ENCODE measurements around the gene ATP6V0B.

The ATP6V0B gene

GRCh38 chr1:43946236-43947060, 28.3 kb upstream of the ATP6V0B start, which contains the start of gene IPO13:
TSS of gene IPO13 (plus strand) at chr1:43946950. CDS start at chr1:43947601, 651 bp downstream.
- DNase-seq, result peak; percentile 94

- no peak for DNase-seq
These were observed 27.5 kb upstream of the ATP6V0B start for GRCh38 chr1:43947061-43947873.

- no peak for DNase-seq
These were observed 26.8 kb upstream of the ATP6V0B start for GRCh38 chr1:43947874-43948437.

- DNase-seq, result no peak
These were observed 25.1 kb upstream of the ATP6V0B start for GRCh38 chr1:43949678-43950077.

- no peak for DNase-seq
These were observed 23.5 kb upstream of the ATP6V0B start for GRCh38 chr1:43951021-43951985.

GRCh38 chr1:43952731-43953346, 21.9 kb upstream of the ATP6V0B start:
- DNase-seq, result no peak

GRCh38 chr1:43953361-43953760, 21.4 kb upstream of the ATP6V0B start:
- DNase-seq, result no peak

GRCh38 chr1:43954036-43954435, 20.7 kb upstream of the ATP6V0B start:
- DNase-seq, result no peak

- DNase-seq, result no peak
These were observed 18.5 kb upstream of the ATP6V0B start for GRCh38 chr1:43956234-43956633.

GRCh38 chr1:43957407-43958040, 17.2 kb upstream of the ATP6V0B start:
- DNase-seq, result no peak

- no peak for DNase-seq
These were observed 16.2 kb upstream of the ATP6V0B start for GRCh38 chr1:43958351-43959255.

- DNase-seq, result no peak
These were observed 14.0 kb upstream of the ATP6V0B start for GRCh38 chr1:43960798-43961197.

- no peak for DNase-seq
These were observed 13.1 kb upstream of the ATP6V0B start for GRCh38 chr1:43961692-43962091.

GRCh38 chr1:43962324-43962723, 12.4 kb upstream of the ATP6V0B start:
- no peak for DNase-seq

GRCh38 chr1:43963006-43963405, 11.8 kb upstream of the ATP6V0B start:
- no peak for DNase-seq

- DNase-seq, result no peak
These were observed 10.9 kb upstream of the ATP6V0B start for GRCh38 chr1:43963890-43964289.

GRCh38 chr1:43965316-43965715, 9.4 kb upstream of the ATP6V0B start:
- DNase-seq, result no peak

- peak; percentile 17 for DNase-seq
These were observed 6.3 kb upstream of the ATP6V0B start for GRCh38 chr1:43968348-43968948.

GRCh38 chr1:43969416-43969745, 5.4 kb upstream of the ATP6V0B start:
- no peak for DNase-seq

Measured in NK-92 treated with Interleukin-12 subunit alpha and Interleukin-12 subunit beta, amount 100 ng/mL, for 24 hours (cell line).